Heart left ventricle (tissue), 16 donors: ENCODE data around the gene PHLDA2. TPM values are rescaled to one million over a fixed set of nuclear protein-coding genes. Genes with fewer than 3 reads are reported as not detected.

Experiments used
- ATAC-seq, 4 donors: fragments of 200-7000 bp; cut with Tn5 transposase; one replicate each; pipeline ENCODE4 v1.9.1; 2020 to 2022; ENCODE audit warnings: moderate library complexity in 4 of 4, mild to moderate bottlenecking in 3 of 4, moderate number of reproducible peaks in 1 of 4
- DNase-seq, 5 donors: peaks; one replicate each; pipeline ENCODE4 v3.0.0-alpha.2; 2020
- H3K27ac ChIP-seq, 12 donors: fragments of 200-600 bp; sonication (generic) in 4 of 12; one replicate each; pipeline versions ENCODE4 v1.5.0 to v1.8.0; 2016 to 2022; ENCODE audit warnings: mild to moderate bottlenecking in 2 of 12
- H3K27me3 ChIP-seq, 9 donors: fragments of 200-600 bp; sonication (generic) in 2 of 9; one replicate each; pipeline versions ENCODE4 v1.5.1 to v1.8.0; 2016 to 2022; ENCODE audit warnings: mild to moderate bottlenecking in 3 of 9
- H3K36me3 ChIP-seq, 9 donors: fragments of 200-600 bp; sonication (generic) in 2 of 9; one replicate each; pipeline versions ENCODE4 v1.5.0 to v1.8.0; 2018 to 2022; ENCODE audit warnings: mild to moderate bottlenecking in 2 of 9
- H3K4me1 ChIP-seq, 12 donors: fragments of 200-600 bp; sonication (generic) in 4 of 12; one replicate each; pipeline versions ENCODE4 v1.5.0 to v1.8.0; 2016 to 2022; ENCODE audit warnings: mild to moderate bottlenecking in 3 of 12
- H3K4me3 ChIP-seq, 12 donors: fragments of 200-600 bp; sonication (generic) in 4 of 12; one replicate each; pipeline versions ENCODE4 v1.5.0 to v1.8.0; 2017 to 2022; ENCODE audit warnings: mild to moderate bottlenecking in 9 of 12, moderate library complexity in 4 of 12
- H3K9me3 ChIP-seq, 12 donors: fragments of 200-600 bp; sonication (generic) in 4 of 12; one replicate each; pipeline versions ENCODE4 v1.5.0 to v1.8.0; 2016 to 2022; ENCODE audit warnings: mild to moderate bottlenecking in 1 of 12
- CTCF ChIP-seq, 12 donors: fragments of 200-600 bp; sonication (generic) in 4 of 12; IDR thresholded peaks; one replicate each; pipeline versions ENCODE4 v1.5.0 to v1.8.0; 2018 to 2022; ENCODE audit warnings: antibody characterized with exemption in 12 of 12, mild to moderate bottlenecking in 5 of 12
- POLR2A ChIP-seq, 2 donors: fragments of 450-650 bp; IDR thresholded peaks; one replicate each; pipeline ENCODE4 v1.6.1; 2017; ENCODE audit warnings: antibody characterized with exemption in 2 of 2, mild to moderate bottlenecking in 2 of 2, moderate library complexity in 2 of 2
- WGBS, 4 donors: extraction: QIAGEN DNeasy Blood & Tissue Kit in 2 of 4; methylation state at CpG; one replicate each; pipeline versions ENCODE4 v1.1.5 to v1.1.7; 2013 to 2018; 5-methylcytosine and 5-hydroxymethylcytosine counted together
- intact Hi-C, 10 donors: fragments of 100-400 bp; cut with DNase I; formaldehyde crosslinking; loops; one replicate each; pipeline versions ENCODE4 v1.11.1 to v1.14.2; 2022
- polyA plus RNA-seq, 2 donors: library from polyadenylated mRNA; stranded (reverse); fragments of 200-250 nt; gene quantifications; one replicate each; pipeline ENCODE4 v1.2.3, GENCODE V29; 2013
- total RNA-seq, 9 donors: library from RNA; depleted of rRNA in 2 of 9; stranded (reverse); fragments of >200 nt in 2 of 9; fragmentation: NEBNext Ultra II Directional in 3 of 9; extraction: Animal tissue kit (Norgen Biotek cat#: 25700) in 3 of 9; gene quantifications; one replicate each; pipeline versions ENCODE4 v1.1.0 to v1.2.4, GENCODE V29; 2016 to 2023
- donor health status: ischemic (EF 13 %, LVEDD 7.1; RV severe dilation, severe dysfunction).
- donor health status: healthy with polysubstance abuse.
- donor health status: DM: no; HTN: yes; CAD: no.
- donor health status: DM: no; HTN: no; CAD: no.
- donor health status: ischemic (EF 25% LVEDD 6.9; RV normal size, moderate dysfunction).
- donor health status: ischemic (EF 25% LVEDD 5.7; RV mildly dilated, moderate dysfunction).
- donor health status: healthy.
- donor health status: DM: yes; HTN: yes; CAD: no.
- donor health status: ischemic (EF 35%, LVEDD 5.7; RV mildly dilated, moderate dysfunction).
- donor health status: nonischemic (EF 11% LVEDD 7.7; RV severe dilation, severe dysfunction).
- donor health status: DM: yes; HTN: yes; CAD: no.
- donor health status: PGD.
- donor health status: ischemic (EF 29% LVEDD 5.4; RV normal size, mild dysfunction).
- donor health status: nonischemic (EF 23%, LVEDD 6.1; RV moderate dilation, normal function).

The PHLDA2 gene
- total and polyA plus RNA-seq, 11 donors: 0.40 to 9.2 (median 1.0) TPM; not detected in 2

- no peak overlapping the region for H3K27ac ChIP-seq
- H3K36me3 ChIP-seq: no peaks in the 10 kb centered on the region
- peaks cover 0 to 5% (median 0%) of the 10 kb centered on the region in 12 donors for H3K9me3 ChIP-seq
- no peak for DNase-seq
- intact Hi-C loops: no loop called here
- H3K27me3 ChIP-seq: peaks cover 0 to 12% (median 0%) of the 10 kb centered on the region in 9 donors
- no peak overlapping the region for H3K4me3 ChIP-seq
- H3K4me1 ChIP-seq: peaks cover 0 to 53% (median 12%) of the 10 kb centered on the region in 12 donors
- WGBS, 4 donors: 69 to 75% (median 70%) methylated on average over 7 to 12 of the region's 12 CpGs
- ATAC-seq: no peak
- TF ChIP-seq POLR2A (IDR thresholded peaks at IDR 0.05) (no peak), CTCF (IDR thresholded peaks at IDR 0.05) (no peak)
Measured at GRCh38 chr11:2911785-2912391, 17.3 kb downstream of the PHLDA2 start.

GRCh38 chr11:2911088-2911784, 18.0 kb downstream of the PHLDA2 start:
- ATAC-seq (no peak), DNase-seq (no peak)
- WGBS, 4 donors: 88 to 92% (median 90%) methylated on average over 17 to 18 of the region's 18 CpGs
- Histone ChIP-seq H3K4me1 (peaks cover 0 to 48% (median 12%) of the 10 kb centered on the region in 12 donors), H3K4me3 (no peak overlapping the region), H3K9me3 (peaks cover 0 to 7% (median 0%) of the 10 kb centered on the region in 12 donors), H3K36me3 (no peaks in the 10 kb centered on the region), H3K27ac (no peak overlapping the region), H3K27me3 (peaks cover 0 to 12% (median 0%) of the 10 kb centered on the region in 9 donors)
- TF ChIP-seq POLR2A (IDR thresholded peaks at IDR 0.05) (no peak), CTCF (IDR thresholded peaks at IDR 0.05) (no peak)
- intact Hi-C loops: no loop called here

- 87 to 93% (median 90%) methylated on average over 13 of the region's 13 CpGs for WGBS, 4 donors
- Histone ChIP-seq H3K4me3 (no peak overlapping the region), H3K9me3 (peaks cover 0 to 7% (median 0%) of the 10 kb centered on the region in 12 donors), H3K4me1 (peaks cover 0 to 43% (median 12%) of the 10 kb centered on the region in 12 donors), H3K27me3 (peaks cover 0 to 12% (median 0%) of the 10 kb centered on the region in 9 donors), H3K36me3 (no peaks in the 10 kb centered on the region), H3K27ac (no peak overlapping the region)
- ATAC-seq (no peak), DNase-seq (no peak)
- TF ChIP-seq CTCF (IDR thresholded peaks at IDR 0.05) (no peak), POLR2A (IDR thresholded peaks at IDR 0.05) (no peak)
- intact Hi-C loops: no loop called here
Measured at GRCh38 chr11:2910401-2910955, 18.7 kb downstream of the PHLDA2 start.
